NK-92 (cell line): ENCODE results near the gene MBD3L3.
"Not testable (repeated sequence)": the region's sequence is repeated elsewhere in the genome, so short reads cannot be mapped to it uniquely, and the experiment has no call there.

ENCODE experiments used
- DNase-seq: peaks from one replicate; lab custom pipeline; 2025; ENCODE audit not compliant: unreplicated experiment; lab: John Stamatoyannopoulos, UW

MBD3L3 gene

DNA sequence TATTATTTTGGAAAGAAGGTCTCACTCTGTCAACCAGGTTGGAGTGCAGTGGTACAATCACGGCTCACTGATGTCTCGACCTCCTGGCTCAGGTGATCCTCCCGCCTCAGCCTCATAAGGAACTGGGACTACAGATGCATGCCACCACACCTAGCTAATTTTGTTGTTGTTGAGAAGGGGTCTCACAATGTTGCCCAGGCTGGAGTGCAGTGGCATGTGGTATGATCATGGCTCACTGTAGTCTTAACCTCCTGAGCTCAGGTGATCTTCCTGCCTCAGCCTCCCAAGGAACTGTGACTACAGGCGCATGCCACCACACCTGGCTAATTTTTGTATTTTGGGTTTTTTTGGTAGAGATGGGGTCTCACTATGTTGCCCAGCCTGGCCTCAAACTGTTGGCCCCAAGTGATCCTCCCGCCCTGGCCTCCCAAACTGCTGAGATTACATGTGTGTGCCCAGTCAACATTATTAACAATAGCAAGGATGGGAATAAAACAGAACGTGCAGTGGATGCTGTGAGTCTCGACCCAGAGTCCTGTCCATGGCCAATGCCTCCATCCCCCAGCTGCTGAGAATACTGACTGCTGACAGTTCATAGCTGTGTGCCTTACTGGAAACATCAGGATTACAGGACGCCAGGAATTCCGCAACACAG, 5.4 kb upstream of the MBD3L3 start:
- DNase-seq: no peak

- no peak for DNase-seq
Measured at GRCh38 chr19:7063339-7063738, 4.9 kb upstream of the MBD3L3 start.

DNA sequence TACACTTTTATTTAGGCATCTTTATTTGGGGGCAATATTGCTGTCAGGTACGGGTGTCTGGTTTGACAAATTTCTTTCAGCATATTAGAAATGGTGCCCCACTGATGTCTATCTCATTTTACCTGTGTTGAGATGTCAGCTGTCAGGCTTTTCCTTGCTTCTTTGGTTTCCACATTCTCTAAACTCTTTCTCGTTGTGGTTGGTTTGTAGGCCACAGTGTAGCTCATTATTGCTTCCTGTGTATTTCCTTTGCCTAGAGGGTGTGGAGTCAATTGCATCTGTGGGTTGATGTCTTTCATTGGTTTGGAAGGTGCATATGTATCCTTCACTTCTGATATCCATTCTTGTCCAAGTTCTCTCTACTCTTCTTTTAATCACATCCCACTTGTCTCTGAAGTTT, 1.5 kb upstream of the MBD3L3 start:
- DNase-seq: not testable (repeated sequence)

DNA sequence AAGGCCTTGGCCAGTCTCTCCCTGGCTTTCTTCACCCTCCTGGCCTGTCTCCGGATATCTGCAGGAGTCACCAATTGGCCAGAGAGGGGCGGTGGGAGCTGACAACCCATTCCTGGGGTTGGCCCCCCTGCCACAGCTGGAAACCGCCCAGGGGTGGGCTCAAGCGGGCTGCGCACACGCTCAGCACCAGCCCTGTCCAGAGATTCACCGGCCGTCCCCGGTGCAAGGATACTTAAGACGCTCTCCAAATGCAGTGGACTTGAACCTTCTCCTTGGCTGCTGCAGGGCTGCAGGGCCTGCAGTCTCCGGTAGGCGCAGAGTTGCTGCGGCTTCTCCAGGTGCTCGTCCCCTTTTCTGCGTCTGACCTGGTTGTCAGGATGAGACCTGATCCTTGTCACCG, 2.1 kb downstream of the MBD3L3 start:
- not testable (repeated sequence) for DNase-seq

DNA sequence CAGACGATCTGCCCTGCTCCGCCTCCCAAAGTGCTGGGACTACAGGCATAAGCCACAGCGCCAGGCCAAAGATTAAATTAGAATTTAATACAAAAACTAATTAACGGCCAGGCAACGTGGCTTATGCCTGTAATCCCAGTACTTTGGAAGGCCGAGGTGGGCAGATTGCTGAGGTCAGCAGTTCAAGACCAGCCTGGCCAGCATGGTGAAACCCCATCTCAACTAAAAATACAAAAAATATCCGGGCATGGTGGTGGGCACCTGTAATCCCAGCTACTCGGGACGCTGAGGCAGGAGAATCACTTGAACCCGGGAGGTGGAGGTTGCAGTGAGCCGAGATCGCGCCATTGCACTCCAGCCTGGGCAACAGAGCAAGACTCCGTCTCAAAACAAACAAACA, 2.8 kb downstream of the MBD3L3 start:
- DNase-seq: not testable (repeated sequence)

GRCh38 chr19:7054635-7055368, 3.7 kb downstream of the MBD3L3 start:
- DNase-seq: not testable (repeated sequence)

GRCh38 chr19:7052896-7053295, 5.6 kb downstream of the MBD3L3 start:
- DNase-seq: not testable (repeated sequence)

DNA sequence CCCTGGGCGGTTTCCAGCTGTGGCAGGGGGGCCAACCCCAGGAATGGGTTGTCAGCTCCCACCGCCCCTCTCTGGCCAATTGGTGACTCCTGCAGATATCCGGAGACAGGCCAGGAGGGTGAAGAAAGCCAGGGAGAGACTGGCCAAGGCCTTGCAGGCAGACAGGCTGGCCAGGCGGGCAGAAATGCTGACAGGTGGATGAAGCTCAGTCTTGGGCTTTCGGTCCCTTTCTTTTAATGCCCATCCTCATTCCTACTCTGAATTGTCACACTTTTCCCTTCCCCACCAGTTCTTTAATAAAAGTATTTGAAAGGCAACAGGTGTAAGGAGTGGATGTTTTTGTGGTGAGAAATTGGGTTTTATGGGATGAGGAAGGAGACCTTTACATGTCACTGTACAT, 7.1 kb downstream of the MBD3L3 start:
- not testable (repeated sequence) for DNase-seq

DNA sequence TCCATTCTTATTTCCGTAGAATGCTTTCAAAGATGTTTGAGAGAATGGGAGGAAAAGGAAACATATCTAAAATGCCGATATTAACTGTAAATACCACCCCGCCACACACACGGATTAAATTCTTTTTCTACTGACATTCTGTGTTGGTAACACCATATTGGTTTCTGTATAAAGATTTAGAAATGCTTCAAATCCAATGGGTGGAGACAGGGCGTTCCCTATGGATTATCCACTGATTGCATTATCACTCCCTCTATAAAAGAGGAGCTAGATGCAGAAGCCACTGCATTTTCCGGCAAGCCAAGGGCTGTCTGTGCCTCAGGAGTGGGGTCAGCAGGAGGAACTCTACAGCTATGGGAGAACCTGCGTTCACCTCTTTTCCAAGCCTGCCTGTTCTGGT, 9.5 kb downstream of the MBD3L3 start, which contains the start of gene MBD3L2:
Gene MBD3L2, plus strand, starts transcription at position 301 of the 400 bp plus-strand sequence. Its CDS starts 53 bp downstream, at position 354.
- not testable (repeated sequence) for DNase-seq

DNA sequence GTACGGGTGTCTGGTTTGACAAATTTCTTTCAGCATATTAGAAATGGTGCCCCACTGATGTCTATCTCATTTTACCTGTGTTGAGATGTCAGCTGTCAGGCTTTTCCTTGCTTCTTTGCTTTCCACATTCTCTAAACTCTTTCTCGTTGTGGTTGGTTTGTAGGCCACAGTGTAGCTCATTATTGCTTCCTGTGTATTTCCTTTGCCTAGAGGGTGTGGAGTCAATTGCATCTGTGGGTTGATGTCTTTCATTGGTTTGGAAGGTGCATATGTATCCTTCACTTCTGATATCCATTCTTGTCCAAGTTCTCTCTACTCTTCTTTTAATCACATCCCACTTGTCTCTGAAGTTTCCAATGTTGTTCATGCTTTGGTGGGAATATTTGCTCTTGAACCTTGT, 16.9 kb downstream of the MBD3L3 start:
- not testable (repeated sequence) for DNase-seq

GRCh38 chr19:7040079-7040478, 18.4 kb downstream of the MBD3L3 start, which contains the start of gene MBD3L4:
Gene MBD3L4, minus strand, starts transcription at chr19:7040179. Its CDS starts 35 bp downstream, at chr19:7040144.
- DNase-seq: not testable (repeated sequence)

DNA sequence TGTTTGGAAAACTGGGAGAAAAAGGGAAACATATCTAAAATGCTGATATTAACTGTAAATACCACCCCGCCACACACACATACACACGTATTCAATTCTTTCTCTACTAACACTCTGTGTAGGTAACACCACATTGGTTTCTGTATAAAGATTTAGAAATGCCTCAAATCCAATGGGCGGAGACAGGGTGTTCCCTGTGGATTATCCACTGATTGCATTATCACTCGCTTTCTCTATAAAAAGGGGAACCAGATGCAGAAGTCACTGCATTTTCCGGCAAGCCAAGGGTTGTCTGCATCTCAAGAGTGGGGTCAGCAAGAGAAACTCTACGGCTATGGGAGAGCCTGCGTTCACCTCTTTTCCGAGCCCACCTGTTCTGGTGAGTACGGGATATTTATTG, 28.2 kb downstream of the MBD3L3 start, which contains the start of gene MBD3L5:
Gene MBD3L5, plus strand, starts transcription at position 301 of the 400 bp plus-strand sequence. Its CDS starts 34 bp downstream, at position 335.
- DNase-seq: not testable (repeated sequence)

DNA sequence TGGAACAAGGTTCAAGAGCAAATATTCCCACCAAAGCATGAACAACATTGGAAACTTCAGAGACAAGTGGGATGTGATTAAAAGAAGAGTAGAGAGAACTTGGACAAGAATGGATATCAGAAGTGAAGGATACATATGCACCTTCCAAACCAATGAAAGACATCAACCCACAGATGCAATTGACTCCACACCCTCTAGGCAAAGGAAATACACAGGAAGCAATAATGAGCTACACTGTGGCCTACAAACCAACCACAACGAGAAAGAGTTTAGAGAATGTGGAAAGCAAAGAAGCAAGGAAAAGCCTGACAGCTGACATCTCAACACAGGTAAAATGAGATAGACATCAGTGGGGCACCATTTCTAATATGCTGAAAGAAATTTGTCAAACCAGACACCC, 29.7 kb downstream of the MBD3L3 start:
- DNase-seq: not testable (repeated sequence)

DNA sequence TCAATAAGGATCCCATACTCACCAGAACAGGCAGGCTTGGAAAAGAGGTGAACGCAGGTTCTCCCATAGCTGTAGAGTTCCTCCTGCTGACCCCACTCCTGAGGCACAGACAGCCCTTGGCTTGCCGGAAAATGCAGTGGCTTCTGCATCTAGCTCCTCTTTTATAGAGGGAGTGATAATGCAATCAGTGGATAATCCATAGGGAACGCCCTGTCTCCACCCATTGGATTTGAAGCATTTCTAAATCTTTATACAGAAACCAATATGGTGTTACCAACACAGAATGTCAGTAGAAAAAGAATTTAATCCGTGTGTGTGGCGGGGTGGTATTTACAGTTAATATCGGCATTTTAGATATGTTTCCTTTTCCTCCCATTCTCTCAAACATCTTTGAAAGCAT, 37.1 kb downstream of the MBD3L3 start, which contains the start of gene MBD3L2B:
Gene MBD3L2B, minus strand, starts transcription at position 101 of the 400 bp plus-strand sequence. Its CDS starts 34 bp downstream, at position 67.
- not testable (repeated sequence) for DNase-seq

- no peak for DNase-seq
Measured at GRCh38 chr19:7018828-7019227, 39.6 kb downstream of the MBD3L3 start.

- DNase-seq: no peak
Measured at GRCh38 chr19:7013678-7014077, 44.8 kb downstream of the MBD3L3 start.

DNA sequence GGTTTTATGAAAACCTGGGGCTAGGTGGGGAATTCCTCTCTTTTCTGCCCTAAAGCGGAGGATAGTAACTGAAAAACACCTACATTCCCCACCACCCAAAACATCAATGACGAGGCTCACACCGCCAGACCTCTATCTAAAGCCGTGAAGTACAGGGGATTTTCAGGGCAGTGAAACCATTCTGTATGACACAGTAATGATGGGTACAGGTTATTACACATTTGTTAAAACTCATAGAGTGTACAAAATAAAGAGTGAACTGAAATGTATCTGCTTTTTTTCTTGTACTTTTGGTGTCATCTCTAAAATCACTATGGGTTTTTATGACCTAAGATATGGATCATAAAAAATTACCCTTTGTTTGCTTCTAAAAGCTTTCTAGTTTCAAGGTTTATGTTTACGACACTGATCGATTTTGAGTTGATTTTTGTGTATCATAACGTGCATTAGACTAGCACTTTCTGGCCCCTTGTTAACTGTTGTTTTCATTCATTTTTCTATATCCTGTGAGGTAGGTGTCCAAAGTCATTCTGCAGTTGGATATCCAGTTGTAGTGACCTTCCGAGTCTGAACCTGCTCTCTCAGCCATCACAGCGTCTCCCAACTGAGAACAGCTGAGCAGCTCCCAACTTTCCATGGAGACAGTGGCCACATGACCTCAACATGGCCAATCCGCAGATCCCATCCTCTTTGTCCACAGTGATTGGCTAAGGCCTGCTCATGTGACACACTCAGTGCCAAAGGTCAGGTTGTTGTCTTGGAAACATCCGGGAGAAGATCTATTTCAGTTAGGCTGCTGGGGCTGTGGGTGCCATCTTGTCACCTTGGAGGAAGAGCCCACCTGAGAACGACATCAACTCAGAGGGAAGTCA, 47.5 kb downstream of the MBD3L3 start:
- DNase-seq: no peak

DNA sequence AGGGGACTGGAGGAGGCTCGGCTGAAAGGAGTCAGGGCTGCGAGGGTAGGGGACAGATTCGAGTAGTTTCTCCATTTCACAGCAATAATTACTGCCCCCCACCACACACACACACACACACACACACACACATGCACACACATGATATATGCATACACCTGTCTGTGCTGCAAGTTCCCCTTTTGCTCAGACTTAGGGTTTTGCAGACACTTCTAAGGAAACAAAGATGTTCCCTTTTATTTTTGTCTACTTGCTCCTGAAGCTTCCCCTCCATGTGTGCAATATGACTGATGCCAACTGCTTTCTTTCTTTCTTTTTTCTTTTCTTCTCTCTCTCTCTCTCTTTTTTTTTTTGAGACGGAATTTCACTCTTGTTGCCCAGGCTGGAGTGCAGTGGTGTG, 50.6 kb downstream of the MBD3L3 start:
- no peak for DNase-seq
